Spleen (tissue), 11 donors: ENCODE measurements around the gene TRPM2. TPM values are rescaled to one million over a fixed set of nuclear protein-coding genes. Genes with fewer than 3 reads are reported as not detected.

Experiments used
- DNase-seq: peaks from one replicate; pipeline ENCODE4 v3.0.0-alpha.2; 2020
- H3K27ac ChIP-seq, 8 donors: fragments of 200-600 bp; sonication (generic) in 7 of 8; 1 replicate in 4 of 8; 2 replicates in 4 of 8; pipeline versions ENCODE4 v1.5.0 to v1.8.0; 2016 to 2021; ENCODE audit warnings: inconsistent platforms in 4 of 8, mild to moderate bottlenecking in 4 of 8, moderate library complexity in 1 of 8
- H3K27me3 ChIP-seq, 7 donors: fragments of 200-600 bp; sonication (generic) in 6 of 7; replicated peaks in 1 of 7; 1 replicate in 4 of 7; 2 replicates in 3 of 7; pipeline versions ENCODE4 v1.5.0 to v1.8.0; 2016 to 2021; ENCODE audit warnings: inconsistent platforms in 3 of 7, mild to moderate bottlenecking in 1 of 7
- H3K36me3 ChIP-seq, 6 donors: fragments of 200-600 bp; sonication (generic) in 5 of 6; 1 replicate in 4 of 6; 2 replicates in 2 of 6; pipeline versions ENCODE4 v1.5.0 to v1.8.0; 2016 to 2021; ENCODE audit warnings: inconsistent platforms in 2 of 6
- H3K4me1 ChIP-seq, 6 donors: fragments of 200-600 bp; sonication (generic) in 5 of 6; 1 replicate in 3 of 6; 2 replicates in 3 of 6; pipeline versions ENCODE4 v1.5.0 to v1.8.0; 2016 to 2021; ENCODE audit warnings: inconsistent platforms in 3 of 6
- H3K4me3 ChIP-seq, 8 donors: fragments of 200-600 bp; sonication (generic) in 7 of 8; 1 replicate in 4 of 8; 2 replicates in 4 of 8; pipeline versions ENCODE4 v1.5.0 to v1.8.0; 2016 to 2021; ENCODE audit warnings: inconsistent platforms in 4 of 8, mild to moderate bottlenecking in 4 of 8, moderate library complexity in 2 of 8
- H3K9me3 ChIP-seq, 8 donors: fragments of 200-600 bp; sonication (generic) in 7 of 8; 1 replicate in 4 of 8; 2 replicates in 4 of 8; pipeline versions ENCODE4 v1.5.0 to v1.8.0; 2016 to 2021; ENCODE audit warnings: inconsistent platforms in 4 of 8
- POLR2A ChIP-seq, 3 donors: fragments of 450-650 bp; IDR thresholded peaks; one replicate each; pipeline ENCODE4 v1.5.1; 2017; ENCODE audit warnings: antibody characterized with exemption in 3 of 3, mild to moderate bottlenecking in 1 of 3
- POLR2AphosphoS5 ChIP-seq, 3 donors: sonication (generic); formaldehyde crosslinking; IDR thresholded peaks; one replicate each; pipeline ENCODE4 v1.5.1; 2017; ENCODE audit warnings: antibody characterized with exemption in 3 of 3
- WGBS, 5 donors: extraction: QIAGEN DNeasy Blood & Tissue Kit in 3 of 5; methylation state at CpG; one replicate each; pipeline versions ENCODE4 v1.1.5 to v1.1.7; 2013 to 2018; 5-methylcytosine and 5-hydroxymethylcytosine counted together
- intact Hi-C: fragments of 100-400 bp; cut with DNase I; formaldehyde crosslinking; loops from one replicate; pipeline ENCODE4 v1.15.0; 2023; ENCODE audit warnings: low total_unique reads
- polyA plus RNA-seq, 3 donors: library from polyadenylated mRNA; stranded (reverse); fragments of 200-250 nt; gene quantifications; one replicate each; pipeline ENCODE4 v1.2.1, GENCODE V29; 2013
- total RNA-seq, 7 donors: library from RNA; depleted of rRNA in 3 of 7; stranded (reverse); fragments of >200 nt in 3 of 7; fragmentation: NEBNext Ultra II Directional in 4 of 7; extraction: Animal tissue kit (Norgen Biotek cat#: 25700) in 4 of 7; gene quantifications; one replicate each; pipeline versions ENCODE4 v1.1.0 to v1.2.1, GENCODE V29; 2016 to 2021
- TF ChIP-seq, protein P1 (sequence below), 11 experiments: fragments of 200-600 bp in 7 of 11; fragments of 450-650 bp in 4 of 11; sonication (generic) in 4 of 11; IDR thresholded peaks in 8 of 11; conservative IDR thresholded peaks in 3 of 11; 1 replicate in 7 of 11; 2 replicates in 4 of 11; pipeline versions ENCODE4 v1.4.0 to v1.8.0; 2016 to 2021; ENCODE audit warnings: antibody characterized with exemption in 11 of 11, inconsistent platforms in 4 of 11, mild to moderate bottlenecking in 1 of 11
- donor health status: healthy with polysubstance abuse.
- donor health status: DM: no; HTN: no; CAD: no; lungs with moderate emphysema.
- donor health status: DM: no; HTN: no; CAD: no.
- donor health status: Bipolar disorder and iron deficiency.
- donor health status: healthy.
- donor health status: DM: no; HTN: no; CAD: no.
- donor health status: DM: yes; HTN: yes; CAD: no.

Gene TRPM2
- total and polyA plus RNA-seq, 10 donors = 10.4 to 44.1 (median 23.3) TPM

- TF ChIP-seq POLR2AphosphoS5 (IDR thresholded peaks at IDR 0.05) (no peak), POLR2A (IDR thresholded peaks at IDR 0.05) (no peak)
- TF ChIP-seq, protein P1, sequence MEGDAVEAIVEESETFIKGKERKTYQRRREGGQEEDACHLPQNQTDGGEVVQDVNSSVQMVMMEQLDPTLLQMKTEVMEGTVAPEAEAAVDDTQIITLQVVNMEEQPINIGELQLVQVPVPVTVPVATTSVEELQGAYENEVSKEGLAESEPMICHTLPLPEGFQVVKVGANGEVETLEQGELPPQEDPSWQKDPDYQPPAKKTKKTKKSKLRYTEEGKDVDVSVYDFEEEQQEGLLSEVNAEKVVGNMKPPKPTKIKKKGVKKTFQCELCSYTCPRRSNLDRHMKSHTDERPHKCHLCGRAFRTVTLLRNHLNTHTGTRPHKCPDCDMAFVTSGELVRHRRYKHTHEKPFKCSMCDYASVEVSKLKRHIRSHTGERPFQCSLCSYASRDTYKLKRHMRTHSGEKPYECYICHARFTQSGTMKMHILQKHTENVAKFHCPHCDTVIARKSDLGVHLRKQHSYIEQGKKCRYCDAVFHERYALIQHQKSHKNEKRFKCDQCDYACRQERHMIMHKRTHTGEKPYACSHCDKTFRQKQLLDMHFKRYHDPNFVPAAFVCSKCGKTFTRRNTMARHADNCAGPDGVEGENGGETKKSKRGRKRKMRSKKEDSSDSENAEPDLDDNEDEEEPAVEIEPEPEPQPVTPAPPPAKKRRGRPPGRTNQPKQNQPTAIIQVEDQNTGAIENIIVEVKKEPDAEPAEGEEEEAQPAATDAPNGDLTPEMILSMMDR (IDR thresholded peaks at IDR 0.05 in 8 of 11, conservative IDR thresholded peaks at IDR 0.05 in 3 of 11) = no peak
- DNase-seq = no peak
Observed at GRCh38 chr21:44390886-44391285, 37.5 kb downstream of the TRPM2 start.

GRCh38 chr21:44391345-44392091, 38.1 kb downstream of the TRPM2 start:
- Histone ChIP-seq H3K4me3 (no peak overlapping the region), H3K27me3 (no peaks in the 10 kb centered on the region), H3K9me3 (peaks cover 2 to 26% (median 8%) of the 10 kb centered on the region in 8 donors), H3K36me3 (peaks cover 0 to 52% (median 0%) of the 10 kb centered on the region in 6 donors), H3K4me1 (peaks cover 0 to 13% (median 5%) of the 10 kb centered on the region in 6 donors), H3K27ac (no peak overlapping the region)
- TF ChIP-seq, protein P1 (IDR thresholded peaks at IDR 0.05 in 8 of 11, conservative IDR thresholded peaks at IDR 0.05 in 3 of 11) = no peak
- TF ChIP-seq POLR2A (IDR thresholded peaks at IDR 0.05) (no peak), POLR2AphosphoS5 (IDR thresholded peaks at IDR 0.05) (peak in 1 of 3 donors; percentile 29)
- WGBS, 5 donors = 53 to 67% (median 60%) methylated on average over 21 to 34 of the region's 34 CpGs
- intact Hi-C loops = no loop called here
- no peak for DNase-seq

More at GRCh38 chr21:44390886-44391285, 37.5 kb downstream of the TRPM2 start:
- intact Hi-C loops = no loop called here
- no peaks in the 10 kb centered on the region for H3K27me3 ChIP-seq
- H3K4me3 ChIP-seq = no peak overlapping the region
- 90 to 100% (median 93%) methylated on average over 1 to 8 of the region's 8 CpGs for WGBS, 5 donors
- H3K27ac ChIP-seq = no peak overlapping the region
- H3K36me3 ChIP-seq = peaks cover 0 to 54% (median 0%) of the 10 kb centered on the region in 6 donors
- H3K4me1 ChIP-seq = peaks cover 0 to 13% (median 5%) of the 10 kb centered on the region in 6 donors
- H3K9me3 ChIP-seq = peaks cover 2 to 32% (median 14%) of the 10 kb centered on the region in 8 donors

GRCh38 chr21:44392185-44392584, 38.8 kb downstream of the TRPM2 start:
- intact Hi-C loops = no loop called here
- Histone ChIP-seq H3K36me3 (peaks cover 0 to 56% (median 0%) of the 10 kb centered on the region in 6 donors), H3K27me3 (no peaks in the 10 kb centered on the region), H3K9me3 (peaks cover 0 to 19% (median 2%) of the 10 kb centered on the region in 8 donors), H3K4me1 (peaks cover 0 to 13% (median 5%) of the 10 kb centered on the region in 6 donors), H3K4me3 (no peak overlapping the region), H3K27ac (no peak overlapping the region)
- TF ChIP-seq, protein P1 (IDR thresholded peaks at IDR 0.05 in 8 of 11, conservative IDR thresholded peaks at IDR 0.05 in 3 of 11) = no peak
- TF ChIP-seq POLR2AphosphoS5 (IDR thresholded peaks at IDR 0.05) (no peak), POLR2A (IDR thresholded peaks at IDR 0.05) (no peak)
- no peak for DNase-seq
- WGBS, 5 donors = 75 to 94% (median 84%) methylated on average over 6 of the region's 6 CpGs

- Histone ChIP-seq H3K27me3 (no peaks in the 10 kb centered on the region), H3K9me3 (peaks cover 0 to 16% (median 1%) of the 10 kb centered on the region in 8 donors), H3K4me1 (peaks cover 0 to 13% (median 5%) of the 10 kb centered on the region in 6 donors), H3K4me3 (no peak overlapping the region), H3K27ac (no peak overlapping the region), H3K36me3 (peaks cover 0 to 63% (median 0%) of the 10 kb centered on the region in 6 donors)
- 62 to 87% (median 87%) methylated on average over 2 of the region's 2 CpGs for WGBS, 5 donors
- TF ChIP-seq POLR2AphosphoS5 (IDR thresholded peaks at IDR 0.05) = no peak
- TF ChIP-seq POLR2A (IDR thresholded peaks at IDR 0.05) = no peak
- TF ChIP-seq, protein P1 (IDR thresholded peaks at IDR 0.05 in 8 of 11, conservative IDR thresholded peaks at IDR 0.05 in 3 of 11) = no peak
- intact Hi-C loops = no loop called here
- no peak for DNase-seq
Observed at GRCh38 chr21:44392916-44393315, 39.5 kb downstream of the TRPM2 start.
